HCT116 (cell line): ENCODE results near the gene ARHGEF38. TPM values are rescaled to one million over a fixed set of nuclear protein-coding genes. Genes with fewer than 3 reads are reported as not detected.

ENCODE experiments used
- ATAC-seq: fragments of 200-7000 bp; cut with Tn5 transposase; 2 replicates; pipeline ENCODE4 v1.9.1; 2020; ENCODE audit warnings: mild to moderate bottlenecking, moderate library complexity
- BruUV-seq: library from RNA; stranded (reverse); fragments of 400-500 nt; replicated peaks from 2 replicates; lab custom pipeline; 2021; lab: Mats Ljungman, UMichigan
- CTCF ChIA-PET: fragments of 300-600 bp; sonication (Branson Sonifier 250); formaldehyde crosslinking; loops from one replicate; lab custom pipeline; 2021; ENCODE audit warnings: antibody characterized with exemption; lab: Charles Lee
- POLR2A ChIA-PET: fragments of 300-600, 350-600 bp; sonication (Branson Sonifier 250); formaldehyde crosslinking; loops from one replicate; lab custom pipeline; 2021; ENCODE audit warnings: antibody characterized with exemption; lab: Charles Lee
- RAD21 ChIA-PET, 2 experiments: fragments of 300-600 bp; sonication (Branson Sonifier 250); formaldehyde crosslinking; loops; one replicate each; lab custom pipeline; 2023; ENCODE audit warnings: low total read pairs in 2 of 2; ENCODE audit not compliant: uncharacterized antibody in 2 of 2, unreplicated experiment in 2 of 2, low non-redundant PET in 1 of 2; lab: Charles Lee
- DNase-seq: peaks from one replicate; pipeline ENCODE4 v3.0.0-alpha.2; 2010; ENCODE audit warnings: low read depth, low spot score
- H2AFZ ChIP-seq: fragments of 200-600 bp; shearing (Covaris generic), sonication (generic); 2 replicates; pipeline ENCODE4 v1.6.1; 2017; ENCODE audit warnings: low read depth, mixed run types, mixed read lengths, antibody characterized with exemption, low read length; ENCODE audit not compliant: poor library complexity, severe bottlenecking
- H3K27ac ChIP-seq: 2 replicates; pipeline ENCODE4 v1.5.1; 2012; ENCODE audit warnings: low read depth, low read length
- H3K27me3 ChIP-seq: fragments of 200-600 bp; sonication (generic); 2 replicates; pipeline ENCODE4 v1.6.1; 2016; ENCODE audit warnings: mixed run types, low read length, mixed read lengths; ENCODE audit not compliant: insufficient read depth
- H3K36me3 ChIP-seq, 2 experiments: fragments of 200-500 bp in 1 of 2; fragments of 200-600 bp in 1 of 2; sonication (Bioruptor generic) in 1 of 2; sonication (generic) in 1 of 2; 2 replicates each; pipeline versions ENCODE4 v1.5.1 to v1.6.1; 2014 to 2016; ENCODE audit warnings: low read length in 2 of 2, inconsistent platforms in 1 of 2, mixed read lengths in 1 of 2, mixed run types in 1 of 2; ENCODE audit not compliant: insufficient read depth in 2 of 2, control insufficient read depth in 1 of 2
- H3K4me1 ChIP-seq, 2 experiments: fragments of 200-600 bp in 1 of 2; sonication (generic) in 1 of 2; 2 replicates each; pipeline versions ENCODE4 v1.5.1 to v1.6.1; 2012 to 2017; ENCODE audit warnings: low read length in 2 of 2, inconsistent platforms in 1 of 2, mild to moderate bottlenecking in 1 of 2, mixed read lengths in 1 of 2, mixed run types in 1 of 2, moderate library complexity in 1 of 2; ENCODE audit not compliant: insufficient read depth in 2 of 2, control insufficient read depth in 1 of 2
- H3K4me2 ChIP-seq: fragments of 200-600 bp; sonication (generic); 2 replicates; pipeline ENCODE4 v1.6.1; 2017; ENCODE audit warnings: mixed run types, low read length, mixed read lengths
- H3K4me3 ChIP-seq, 2 experiments: fragments of 200-600 bp in 1 of 2; sonication (generic) in 1 of 2; replicated peaks in 1 of 2; 2 replicates each; pipeline ENCODE4 v1.5.1; 2011 to 2016; ENCODE audit warnings: low read length in 2 of 2, control low read depth in 1 of 2, low read depth in 1 of 2, mild to moderate bottlenecking in 1 of 2, mixed read lengths in 1 of 2, mixed run types in 1 of 2
- H3K79me2 ChIP-seq: fragments of 200-600 bp; sonication (generic); 2 replicates; pipeline ENCODE4 v1.6.1; 2017; ENCODE audit warnings: mild to moderate bottlenecking, mixed run types, low read length, moderate library complexity, mixed read lengths; ENCODE audit not compliant: insufficient read depth
- H3K9ac ChIP-seq: fragments of 200-600 bp; sonication (generic); 2 replicates; pipeline ENCODE4 v1.6.1; 2016; ENCODE audit warnings: low read length, mixed read lengths
- H3K9me2 ChIP-seq: fragments of 200-600 bp; sonication (generic), shearing (Covaris generic); 2 replicates; pipeline ENCODE4 v1.6.1; 2017; ENCODE audit warnings: mixed run types, mild to moderate bottlenecking, moderate library complexity; ENCODE audit not compliant: insufficient read depth
- H3K9me3 ChIP-seq, 2 experiments: fragments of 200-500 bp in 1 of 2; fragments of 200-600 bp in 1 of 2; sonication (Bioruptor generic) in 1 of 2; sonication (generic) in 1 of 2; 2 replicates each; pipeline ENCODE4 v1.6.1; 2014 to 2017; ENCODE audit warnings: low read length in 2 of 2, mixed read lengths in 2 of 2, inconsistent platforms in 1 of 2, low read depth in 1 of 2, mild to moderate bottlenecking in 1 of 2, mixed run types in 1 of 2, moderate library complexity in 1 of 2; ENCODE audit not compliant: control insufficient read depth in 1 of 2, insufficient read depth in 1 of 2
- H4K20me1 ChIP-seq: fragments of 200-600 bp; sonication (generic), shearing (Covaris generic); 2 replicates; pipeline ENCODE4 v1.6.1; 2017; ENCODE audit warnings: mixed run types, mild to moderate bottlenecking, moderate library complexity; ENCODE audit not compliant: insufficient read depth
- ATF3 ChIP-seq: IDR thresholded peaks from 2 replicates; pipeline ENCODE4 v1.6.1; 2012
- CBX3 ChIP-seq: IDR thresholded peaks from 2 replicates; pipeline ENCODE4 v1.6.1; 2012; ENCODE audit warnings: low read depth
- CEBPB ChIP-seq: IDR thresholded peaks from 2 replicates; pipeline ENCODE4 v1.6.1; 2012; ENCODE audit warnings: low read depth
- ELF1 ChIP-seq: IDR thresholded peaks from 2 replicates; pipeline ENCODE4 v1.6.1; 2012; ENCODE audit warnings: low read depth, borderline replicate concordance
- EZH2phosphoT487 ChIP-seq: fragments of 200-600 bp; IDR thresholded peaks from 2 replicates; pipeline ENCODE4 v1.6.1; 2018; ENCODE audit warnings: antibody characterized with exemption, borderline replicate concordance
- FOSL1 ChIP-seq: IDR thresholded peaks from 2 replicates; pipeline ENCODE4 v1.6.1; 2012; ENCODE audit warnings: low read depth
- MAX ChIP-seq: IDR thresholded peaks from 2 replicates; pipeline ENCODE4 v1.6.1; 2012
- POLR2A ChIP-seq: IDR thresholded peaks from 2 replicates; pipeline ENCODE4 v1.7.0; 2011; ENCODE audit warnings: borderline replicate concordance; ENCODE audit not compliant: insufficient read depth, insufficient read length; ENCODE audit errors: extremely low read depth
- POLR2AphosphoS5 ChIP-seq: IDR thresholded peaks from 2 replicates; pipeline ENCODE4 v1.6.1; 2011; ENCODE audit warnings: mild to moderate bottlenecking, low read depth, low read length, moderate library complexity
- RAD21 ChIP-seq: IDR thresholded peaks from 2 replicates; pipeline ENCODE4 v1.6.1; 2012; ENCODE audit warnings: low read depth, mild to moderate bottlenecking
- REST ChIP-seq: IDR thresholded peaks from 2 replicates; pipeline ENCODE4 v1.6.1; 2012; ENCODE audit warnings: low read depth
- SIN3A ChIP-seq: IDR thresholded peaks from 2 replicates; pipeline ENCODE4 v1.6.1; 2012; ENCODE audit warnings: low read depth
- SP1 ChIP-seq: IDR thresholded peaks from 2 replicates; pipeline ENCODE4 v1.6.1; 2012; ENCODE audit warnings: low read depth
- SRF ChIP-seq: IDR thresholded peaks from 2 replicates; pipeline ENCODE4 v1.6.1; 2012; ENCODE audit warnings: low read depth
- TCF7L2 ChIP-seq: IDR thresholded peaks from 2 replicates; pipeline ENCODE4 v1.7.0; 2011; ENCODE audit warnings: borderline replicate concordance, inconsistent platforms; ENCODE audit not compliant: insufficient read depth, insufficient read length; ENCODE audit errors: extremely low read depth
- YY1 ChIP-seq: IDR thresholded peaks from 2 replicates; pipeline ENCODE4 v1.6.1; 2011; ENCODE audit warnings: low read length, low read depth, moderate library complexity, mild to moderate bottlenecking; ENCODE audit not compliant: insufficient replicate concordance; ENCODE audit errors: extremely low read depth
- ZBTB33 ChIP-seq: IDR thresholded peaks from 2 replicates; pipeline ENCODE4 v1.6.1; 2011; ENCODE audit warnings: mild to moderate bottlenecking, low read length, moderate library complexity; ENCODE audit not compliant: insufficient replicate concordance; ENCODE audit errors: extremely low read depth
- ZNF274 ChIP-seq: fragments of 200-500 bp; sonication (Bioruptor generic); IDR thresholded peaks from 2 replicates; pipeline ENCODE4 v1.6.1; 2014; ENCODE audit warnings: mild to moderate bottlenecking, low read depth, low read length, inconsistent platforms
- intact Hi-C: fragments of 100-400 bp; cut with micrococcal nuclease; formaldehyde crosslinking; loops from 2 replicates; pipeline ENCODE4 v1.10.0; 2022
- total RNA-seq: library from RNA; stranded (reverse); gene quantifications from one replicate; pipeline ENCODE4 v1.2.1, GENCODE V29; 2021; ENCODE audit not compliant: unreplicated experiment

The ARHGEF38 gene
- total RNA-seq, 1 experiment from 2014 or later = not detected

- no peak overlapping the region for H2AFZ ChIP-seq
- H3K4me2 ChIP-seq = no peak overlapping the region
- no peak for ATAC-seq
- TF ChIP-seq ELF1 (no peak), EZH2phosphoT487 (no peak), ZBTB33 (no peak), FOSL1 (no peak), RAD21 (no peak), CEBPB (no peak), TCF7L2 (no peak), CBX3 (no peak), ZNF274 (no peak), POLR2AphosphoS5 (no peak), REST (no peak), YY1 (no peak), POLR2A (no peak), SIN3A (no peak), ATF3 (no peak), MAX (no peak), SP1 (no peak), SRF (no peak)
- no peak overlapping the region for H3K27ac ChIP-seq
- no peak overlapping the region for H3K4me3 ChIP-seq
- no peaks in the 10 kb centered on the region for H4K20me1 ChIP-seq
- intact Hi-C loops = no loop called here
- no peaks in the 10 kb centered on the region for H3K9me2 ChIP-seq
- no peaks in the 10 kb centered on the region for H3K79me2 ChIP-seq
- H3K36me3 ChIP-seq = no peaks in the 10 kb centered on the region
- ChIA-PET POLR2A (no interaction called here), CTCF (no interaction called here), RAD21 (no interaction called here)
- no peaks in the 10 kb centered on the region for H3K27me3 ChIP-seq
- H3K9me3 ChIP-seq = no peaks in the 10 kb centered on the region
- BruUV-seq = no TSS peak
- DNase-seq = no peak
- H3K9ac ChIP-seq = no peak overlapping the region
- no peaks in the 10 kb centered on the region for H3K4me1 ChIP-seq
Measured at GRCh38 chr4:105536601-105537000, 15.8 kb upstream of the ARHGEF38 start.
